Fibroblast of lung (primary cell): ENCODE data around the gene GUCY2C. TPM values are rescaled to one million over a fixed set of nuclear protein-coding genes. Genes with fewer than 3 reads are reported as not detected.

Experiments used
- DNase-seq, 2 donors: peaks; one replicate each; pipeline versions ENCODE4 v3.0.0 to v3.0.0-alpha.2; 2010; ENCODE audit warnings: low read depth in 2 of 2
- H2AFZ ChIP-seq: 2 replicates; pipeline ENCODE4 v1.5.1; 2012; ENCODE audit warnings: low read length, control low read depth, inconsistent platforms
- H3K27ac ChIP-seq: 2 replicates; pipeline ENCODE4 v1.5.1; 2011; ENCODE audit warnings: low read length, control low read depth; ENCODE audit not compliant: insufficient read depth
- H3K27me3 ChIP-seq: 2 replicates; pipeline ENCODE4 v1.5.1; 2011; ENCODE audit warnings: mild to moderate bottlenecking, low read length; ENCODE audit not compliant: control insufficient read depth, insufficient read depth
- H3K36me3 ChIP-seq: 2 replicates; pipeline ENCODE4 v1.5.1; 2011; ENCODE audit warnings: low read length; ENCODE audit not compliant: control insufficient read depth, insufficient read depth
- H3K4me1 ChIP-seq: 2 replicates; pipeline ENCODE4 v1.5.1; 2011; ENCODE audit warnings: low read length; ENCODE audit not compliant: control insufficient read depth, insufficient read depth; ENCODE audit errors: extremely low read depth
- H3K4me2 ChIP-seq: 2 replicates; pipeline ENCODE4 v1.5.1; 2011; ENCODE audit warnings: low read length, control low read depth; ENCODE audit not compliant: insufficient read depth; ENCODE audit errors: extremely low read depth
- H3K4me3 ChIP-seq, 4 experiments: fragments of 200-600 bp in 1 of 4; sonication (generic) in 1 of 4; replicated peaks in 1 of 4; 2 replicates each; pipeline ENCODE4 v1.5.1; 2011 to 2016; ENCODE audit warnings: low read length in 4 of 4, low read depth in 3 of 4, mild to moderate bottlenecking in 3 of 4, control low read depth in 2 of 4, inconsistent platforms in 1 of 4, mixed read lengths in 1 of 4; ENCODE audit not compliant: insufficient read depth in 1 of 4; ENCODE audit errors: control extremely low read depth in 1 of 4
- H3K79me2 ChIP-seq: 2 replicates; pipeline ENCODE4 v1.5.1; 2012; ENCODE audit warnings: mild to moderate bottlenecking, low read length, inconsistent platforms; ENCODE audit not compliant: control insufficient read depth, insufficient read depth
- H3K9ac ChIP-seq: 2 replicates; pipeline ENCODE4 v1.5.1; 2011; ENCODE audit warnings: mild to moderate bottlenecking, low read length, control low read depth; ENCODE audit not compliant: insufficient read depth
- H3K9me3 ChIP-seq: 2 replicates; pipeline ENCODE4 v1.5.1; 2012; ENCODE audit warnings: low read depth, low read length; ENCODE audit not compliant: control insufficient read depth, insufficient read depth
- H4K20me1 ChIP-seq: 2 replicates; pipeline ENCODE4 v1.5.1; 2011; ENCODE audit warnings: low read length; ENCODE audit not compliant: control insufficient read depth, insufficient read depth; ENCODE audit errors: extremely low read depth
- EZH2 ChIP-seq: IDR thresholded peaks from 2 replicates; pipeline ENCODE4 v1.5.1; 2012; ENCODE audit warnings: low read length, control low read depth, mild to moderate bottlenecking; ENCODE audit errors: missing control alignments
- polyA plus RNA-seq, 2 donors: library from polyadenylated mRNA; depleted of rRNA in 1 of 2; stranded (reverse) in 1 of 2; unstranded in 1 of 2; fragments of >200 nt; gene quantifications; 2 replicates each; pipeline ENCODE4 v1.2.1, GENCODE V29; 2011 to 2012; ENCODE audit warnings: missing spikeins in 1 of 2
- total RNA-seq: library from RNA; depleted of rRNA; stranded (reverse); fragments of >200 nt; gene quantifications from 2 replicates; pipeline ENCODE4 v1.2.1, GENCODE V29; 2014
- TF ChIP-seq, protein P1 (sequence below), 2 donors: IDR thresholded peaks in 1 of 2; conservative IDR thresholded peaks in 1 of 2; 1 replicate in 1 of 2; 2 replicates in 1 of 2; pipeline ENCODE4 v1.5.1; 2011 to 2012; ENCODE audit warnings: low read length in 2 of 2, control low read depth in 1 of 2, inconsistent platforms in 1 of 2, low read depth in 1 of 2, mild to moderate bottlenecking in 1 of 2

The GUCY2C gene
- total and polyA plus RNA-seq, 2 donors (not counting 1 experiment from before 2014, with no cell fraction given) = 0.02 TPM; not detected in 1

DNA sequence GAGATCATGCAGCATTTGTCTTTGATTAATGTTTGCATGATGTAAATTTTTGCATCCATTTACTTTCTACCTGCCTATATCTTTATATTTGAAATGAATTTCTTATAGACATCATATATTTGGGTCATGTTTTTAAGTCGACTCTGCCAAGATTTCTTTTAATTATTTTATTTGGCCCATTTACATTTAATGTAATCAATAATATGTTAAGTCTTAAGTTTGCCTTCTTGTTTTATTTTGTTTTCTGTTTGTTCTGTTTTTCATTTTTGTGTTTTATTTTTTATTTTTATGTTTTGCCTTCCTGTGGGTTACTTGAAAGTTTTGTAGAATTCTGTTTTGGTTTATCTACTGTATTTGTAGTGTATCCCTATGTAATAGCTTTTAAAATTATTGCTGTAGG is 33.2 kb upstream of the GUCY2C start:
- Histone ChIP-seq H3K9ac (no peak overlapping the region), H3K79me2 (no peaks in the 10 kb centered on the region), H2AFZ (no peak overlapping the region), H3K4me2 (no peak overlapping the region), H3K36me3 (no peaks in the 10 kb centered on the region), H3K27me3 (no peaks in the 10 kb centered on the region), H4K20me1 (no peaks in the 10 kb centered on the region), H3K4me1 (no peaks in the 10 kb centered on the region), H3K9me3 (no peaks in the 10 kb centered on the region), H3K27ac (no peak overlapping the region), H3K4me3 (no peak overlapping the region)
- TF ChIP-seq, protein P1, sequence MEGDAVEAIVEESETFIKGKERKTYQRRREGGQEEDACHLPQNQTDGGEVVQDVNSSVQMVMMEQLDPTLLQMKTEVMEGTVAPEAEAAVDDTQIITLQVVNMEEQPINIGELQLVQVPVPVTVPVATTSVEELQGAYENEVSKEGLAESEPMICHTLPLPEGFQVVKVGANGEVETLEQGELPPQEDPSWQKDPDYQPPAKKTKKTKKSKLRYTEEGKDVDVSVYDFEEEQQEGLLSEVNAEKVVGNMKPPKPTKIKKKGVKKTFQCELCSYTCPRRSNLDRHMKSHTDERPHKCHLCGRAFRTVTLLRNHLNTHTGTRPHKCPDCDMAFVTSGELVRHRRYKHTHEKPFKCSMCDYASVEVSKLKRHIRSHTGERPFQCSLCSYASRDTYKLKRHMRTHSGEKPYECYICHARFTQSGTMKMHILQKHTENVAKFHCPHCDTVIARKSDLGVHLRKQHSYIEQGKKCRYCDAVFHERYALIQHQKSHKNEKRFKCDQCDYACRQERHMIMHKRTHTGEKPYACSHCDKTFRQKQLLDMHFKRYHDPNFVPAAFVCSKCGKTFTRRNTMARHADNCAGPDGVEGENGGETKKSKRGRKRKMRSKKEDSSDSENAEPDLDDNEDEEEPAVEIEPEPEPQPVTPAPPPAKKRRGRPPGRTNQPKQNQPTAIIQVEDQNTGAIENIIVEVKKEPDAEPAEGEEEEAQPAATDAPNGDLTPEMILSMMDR (conservative IDR thresholded peaks at IDR 0.05 in 1 of 2, IDR thresholded peaks at IDR 0.05 in 1 of 2; ENCODE audit: low read depth in 1 of 2, low read length in 2 of 2) = no peak
- TF ChIP-seq EZH2 = no peak
- DNase-seq = no peak

DNA sequence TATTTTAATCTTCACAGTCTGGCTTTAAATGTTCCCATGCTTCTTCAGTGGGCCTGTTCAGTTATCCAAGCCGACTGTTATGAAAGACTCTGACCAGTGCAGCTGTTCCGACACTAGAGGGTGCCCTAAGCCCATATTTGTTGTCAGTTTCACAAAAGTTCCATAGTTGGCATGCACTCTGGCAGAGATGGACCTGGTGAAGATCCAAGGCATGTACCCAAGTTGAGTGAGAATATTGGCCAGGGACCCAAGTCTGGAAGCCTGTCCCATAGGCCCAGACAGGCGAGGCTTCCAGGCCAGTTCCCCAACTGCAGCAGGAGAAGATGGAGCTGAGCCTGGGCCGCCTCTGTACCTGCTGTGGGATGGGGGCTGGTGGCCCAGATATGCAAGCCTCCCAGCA is 27.4 kb upstream of the GUCY2C start:
- no peaks in the 10 kb centered on the region for H3K4me1 ChIP-seq

DNA sequence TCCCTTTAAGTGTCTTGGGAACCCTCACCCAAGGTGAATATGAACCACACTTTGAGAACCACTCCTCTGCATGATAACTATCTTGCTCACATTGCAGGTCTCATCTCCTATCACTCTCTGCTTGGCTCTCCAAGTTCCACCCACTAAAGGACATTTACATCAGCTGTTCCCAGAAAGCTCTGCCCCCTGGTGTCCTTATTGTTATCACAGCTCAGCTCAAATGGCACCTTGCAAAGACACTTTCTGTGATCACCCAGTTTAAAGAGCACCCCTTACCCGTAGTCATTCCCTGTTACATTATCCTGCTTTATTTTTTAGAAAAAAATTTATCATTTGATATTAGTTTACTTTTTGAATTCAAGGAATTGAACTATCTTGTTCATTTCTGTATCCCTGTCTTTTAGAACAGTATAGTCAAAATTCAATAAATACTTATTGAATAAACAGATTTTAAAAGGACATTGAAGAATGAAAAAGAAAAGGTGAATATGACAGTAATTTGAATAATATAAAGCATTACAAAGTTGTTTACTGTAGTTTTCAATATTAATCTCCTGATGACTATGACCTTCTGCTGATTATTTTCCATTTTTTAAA is 20.5 kb upstream of the GUCY2C start:
- Histone ChIP-seq H3K9ac (no peak overlapping the region), H3K27ac (no peak overlapping the region), H3K27me3 (no peaks in the 10 kb centered on the region), H3K36me3 (no peaks in the 10 kb centered on the region), H4K20me1 (no peaks in the 10 kb centered on the region), H3K4me2 (no peak overlapping the region), H3K9me3 (no peaks in the 10 kb centered on the region), H2AFZ (no peak overlapping the region), H3K79me2 (no peaks in the 10 kb centered on the region), H3K4me1 (no peaks in the 10 kb centered on the region), H3K4me3 (no peak overlapping the region)
- TF ChIP-seq, protein P1 (conservative IDR thresholded peaks at IDR 0.05 in 1 of 2, IDR thresholded peaks at IDR 0.05 in 1 of 2; ENCODE audit: low read depth in 1 of 2, low read length in 2 of 2) = peak; percentile 48 to 66
- no peak for TF ChIP-seq EZH2
- DNase-seq = peak; percentile 36 to 57

More for the DNA sequence above, 27.4 kb upstream of the GUCY2C start:
- Histone ChIP-seq H3K79me2 (no peaks in the 10 kb centered on the region), H3K36me3 (no peaks in the 10 kb centered on the region), H2AFZ (no peak overlapping the region), H3K4me2 (no peak overlapping the region), H3K9ac (no peak overlapping the region), H3K9me3 (no peaks in the 10 kb centered on the region), H3K27ac (no peak overlapping the region), H4K20me1 (no peaks in the 10 kb centered on the region), H3K4me3 (no peak overlapping the region), H3K27me3 (no peaks in the 10 kb centered on the region)
- DNase-seq = peak; percentile 32 to 62
- TF ChIP-seq, protein P1 (conservative IDR thresholded peaks at IDR 0.05 in 1 of 2, IDR thresholded peaks at IDR 0.05 in 1 of 2; ENCODE audit: low read depth in 1 of 2, low read length in 2 of 2) = peak; percentile 72 to 74
- TF ChIP-seq EZH2 = no peak
